ENCODE measurements around the gene BTN3A1.

Gene BTN3A1

DNA sequence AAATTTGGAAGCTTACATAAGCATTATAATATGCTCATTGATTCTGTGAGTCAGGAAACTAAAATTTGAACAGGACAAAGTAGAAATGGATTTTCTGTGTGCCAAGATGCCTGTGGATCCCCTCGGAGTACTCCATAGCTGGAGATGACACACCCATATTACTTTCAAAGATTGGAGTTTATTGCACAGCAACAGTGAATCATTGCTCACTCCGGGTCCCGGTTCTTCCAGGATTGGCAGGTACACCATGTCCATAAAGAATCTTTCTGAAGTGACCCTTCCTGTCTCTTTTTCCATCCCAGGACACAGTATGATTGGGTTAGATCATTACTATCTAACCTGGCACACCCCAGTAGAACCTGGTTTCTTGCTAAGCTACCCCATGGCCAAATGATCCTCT lies 21.8 kb upstream of the BTN3A1 start:
- DNase-seq: no peak

DNA sequence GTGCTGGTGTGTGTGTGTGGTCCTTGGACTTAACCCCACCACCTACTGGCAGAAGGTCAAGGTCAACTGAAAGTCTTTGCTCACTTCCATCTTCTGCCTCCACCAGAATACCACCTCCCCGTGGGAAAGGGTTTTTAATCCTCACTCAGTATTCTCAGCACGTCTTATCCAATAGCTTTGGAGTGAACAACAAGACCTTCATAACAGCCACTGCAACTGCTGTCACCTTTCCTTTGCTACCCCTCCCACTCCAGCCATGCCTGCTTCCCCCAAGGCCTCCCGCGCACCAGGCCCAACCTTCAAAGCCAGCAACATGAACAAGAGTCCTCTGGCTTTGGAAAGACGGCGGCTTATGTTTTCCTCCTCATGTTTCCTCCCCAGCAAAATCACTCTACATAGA lies 20.0 kb upstream of the BTN3A1 start:
- DNase-seq: no peak

DNA sequence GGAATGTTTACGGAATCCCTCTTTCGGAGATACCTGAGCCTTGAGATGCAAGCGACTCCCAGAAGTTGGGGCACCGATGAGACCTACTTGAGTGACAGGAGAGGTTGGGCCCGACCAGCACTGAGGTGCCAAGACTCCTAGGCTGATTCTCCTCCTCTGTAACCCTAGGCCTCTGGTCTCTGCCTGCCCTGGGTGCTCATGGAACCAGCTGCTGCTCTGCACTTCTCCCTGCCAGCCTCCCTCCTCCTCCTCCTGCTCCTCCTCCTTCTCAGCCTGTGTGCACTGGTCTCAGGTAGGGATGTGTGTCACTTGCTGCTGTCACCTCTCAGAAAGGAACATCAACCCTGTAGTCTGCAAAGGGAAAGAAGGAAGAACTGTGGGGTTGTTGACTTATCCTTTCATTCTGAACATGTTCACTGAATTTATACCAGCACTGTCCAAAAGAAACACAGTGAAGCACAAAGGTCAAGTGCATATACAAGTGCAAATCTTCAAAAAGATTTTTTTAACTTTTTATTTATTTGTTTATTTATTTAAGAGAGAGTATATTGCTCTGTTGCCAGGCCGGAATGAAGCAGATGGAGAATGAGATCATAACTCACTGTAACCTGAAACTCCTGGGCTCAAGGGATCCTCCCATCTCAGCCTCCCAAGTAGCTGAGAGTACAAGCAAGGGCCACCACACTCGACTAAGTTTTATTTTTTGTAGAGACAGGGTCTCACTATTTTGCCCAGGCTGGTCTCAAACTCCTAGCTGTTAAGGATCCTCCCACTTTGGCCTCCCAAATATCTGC lies 18.3 kb upstream of the BTN3A1 start:
- no peak for DNase-seq

DNA sequence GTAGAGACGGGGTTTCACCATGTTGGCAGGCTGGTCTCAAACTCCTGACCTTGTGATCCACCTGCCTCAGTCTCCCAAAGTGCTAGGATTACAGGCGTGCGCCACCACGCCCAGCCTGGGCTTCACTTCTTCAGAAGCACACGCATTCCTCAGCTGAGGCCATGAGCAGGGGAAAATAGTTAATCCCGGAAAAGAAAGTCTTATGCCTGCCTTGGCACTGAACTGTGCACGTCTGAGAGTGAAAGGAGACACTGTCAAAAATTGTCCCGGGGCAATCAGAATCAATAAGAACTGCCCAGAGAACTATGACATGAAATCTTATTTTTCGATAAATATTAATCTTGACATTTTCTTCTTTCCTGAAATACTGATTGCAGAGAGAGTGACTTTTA lies 16.3 kb upstream of the BTN3A1 start:
- no peak for DNase-seq

DNA sequence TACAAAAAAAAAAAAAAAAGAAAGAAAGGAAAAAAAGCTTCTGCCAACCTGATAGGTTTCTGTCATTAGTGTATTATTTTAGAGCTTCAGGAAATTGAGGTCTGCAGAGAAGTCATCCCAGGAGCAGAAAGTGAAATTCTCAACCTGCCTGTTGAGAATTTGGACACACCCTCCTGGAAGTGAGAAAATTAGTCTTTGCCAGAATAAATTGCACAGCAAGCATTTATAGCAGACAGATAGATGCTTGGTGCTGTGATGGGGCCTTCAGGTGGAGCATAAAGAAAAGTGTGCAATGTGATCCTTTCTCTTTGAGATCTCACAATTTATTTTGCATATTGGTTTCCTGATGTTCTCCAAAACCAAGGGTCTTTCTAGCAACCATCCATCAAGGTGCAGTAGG lies 14.5 kb upstream of the BTN3A1 start:
- DNase-seq: no peak

DNA sequence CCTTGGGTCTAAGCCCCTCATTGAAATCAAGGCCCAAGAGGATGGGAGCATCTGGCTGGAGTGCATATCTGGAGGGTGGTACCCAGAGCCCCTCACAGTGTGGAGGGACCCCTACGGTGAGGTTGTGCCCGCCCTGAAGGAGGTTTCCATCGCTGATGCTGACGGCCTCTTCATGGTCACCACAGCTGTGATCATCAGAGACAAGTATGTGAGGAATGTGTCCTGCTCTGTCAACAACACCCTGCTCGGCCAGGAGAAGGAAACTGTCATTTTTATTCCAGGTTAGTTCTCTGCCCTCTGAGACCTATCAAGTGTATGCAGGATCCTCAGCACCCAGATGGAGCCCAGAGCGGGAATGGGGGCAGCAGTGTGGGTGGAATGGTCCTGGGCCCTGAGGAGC lies 14.1 kb upstream of the BTN3A1 start:
- DNase-seq: no peak

DNA sequence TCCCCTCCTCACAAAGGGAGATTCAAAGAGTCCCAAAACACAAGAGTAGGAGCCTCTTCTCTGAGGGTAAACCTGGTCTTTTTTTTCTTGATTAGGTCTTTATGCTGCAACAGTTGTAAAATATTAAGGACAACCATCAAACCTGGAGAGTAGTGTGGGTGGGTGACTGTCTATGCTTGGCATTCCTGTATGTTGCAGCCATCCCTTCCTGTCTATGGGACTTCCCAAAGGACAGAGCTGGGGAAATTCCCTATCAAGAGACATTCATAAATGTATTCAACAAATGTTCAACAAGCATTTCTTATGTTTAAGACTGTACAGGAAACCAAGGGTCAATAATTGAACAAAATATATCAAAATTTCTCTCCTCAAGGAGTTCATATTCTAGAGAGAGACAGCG lies 13.6 kb upstream of the BTN3A1 start:
- no peak for DNase-seq

DNA sequence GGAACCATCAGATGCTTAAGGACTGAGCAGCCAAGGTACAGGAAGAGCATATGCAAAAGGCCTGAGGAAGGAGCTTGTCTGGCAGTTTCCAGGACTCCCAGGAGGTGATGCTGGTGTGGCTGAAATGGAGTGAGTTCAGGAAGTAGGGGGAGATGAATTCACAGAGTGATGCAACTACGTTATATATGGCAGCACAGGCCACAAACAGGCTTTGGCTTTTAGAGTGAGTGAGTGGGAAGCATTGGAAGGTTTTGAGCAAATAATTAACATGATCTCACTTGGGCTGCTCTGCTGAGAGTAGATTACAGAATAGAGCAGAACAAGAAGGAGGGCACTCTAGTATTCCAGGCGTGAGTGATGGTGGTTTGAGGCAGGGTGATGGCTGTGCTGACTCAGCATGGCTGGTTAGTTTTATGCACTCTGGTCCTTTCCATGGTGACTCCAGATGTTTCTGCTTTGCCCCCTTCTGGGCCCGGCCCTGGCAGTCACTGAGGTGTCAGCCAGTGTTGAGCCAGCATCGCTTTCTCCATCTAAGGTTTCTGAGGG lies 12.7 kb upstream of the BTN3A1 start:
- no peak for DNase-seq

DNA sequence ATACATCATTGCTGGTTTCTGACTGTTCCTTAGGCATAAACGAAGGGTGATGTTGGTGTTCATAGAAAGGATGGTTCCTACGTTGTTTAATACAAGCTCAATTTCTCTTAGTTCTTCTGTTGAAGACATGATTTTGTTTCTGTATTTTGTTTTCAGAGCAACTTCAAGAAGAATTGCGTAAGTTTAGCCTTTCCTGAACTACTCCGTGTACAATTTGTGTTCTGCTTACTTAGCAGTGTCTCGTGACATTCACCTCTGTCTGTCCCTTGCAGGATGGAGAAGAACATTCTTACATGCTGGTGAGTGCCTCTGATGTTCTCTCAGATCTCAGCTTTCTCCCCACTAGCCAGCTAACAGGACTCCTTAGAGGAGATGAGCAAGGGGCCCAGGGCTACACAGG lies 11.5 kb upstream of the BTN3A1 start:
- no peak for DNase-seq

DNA sequence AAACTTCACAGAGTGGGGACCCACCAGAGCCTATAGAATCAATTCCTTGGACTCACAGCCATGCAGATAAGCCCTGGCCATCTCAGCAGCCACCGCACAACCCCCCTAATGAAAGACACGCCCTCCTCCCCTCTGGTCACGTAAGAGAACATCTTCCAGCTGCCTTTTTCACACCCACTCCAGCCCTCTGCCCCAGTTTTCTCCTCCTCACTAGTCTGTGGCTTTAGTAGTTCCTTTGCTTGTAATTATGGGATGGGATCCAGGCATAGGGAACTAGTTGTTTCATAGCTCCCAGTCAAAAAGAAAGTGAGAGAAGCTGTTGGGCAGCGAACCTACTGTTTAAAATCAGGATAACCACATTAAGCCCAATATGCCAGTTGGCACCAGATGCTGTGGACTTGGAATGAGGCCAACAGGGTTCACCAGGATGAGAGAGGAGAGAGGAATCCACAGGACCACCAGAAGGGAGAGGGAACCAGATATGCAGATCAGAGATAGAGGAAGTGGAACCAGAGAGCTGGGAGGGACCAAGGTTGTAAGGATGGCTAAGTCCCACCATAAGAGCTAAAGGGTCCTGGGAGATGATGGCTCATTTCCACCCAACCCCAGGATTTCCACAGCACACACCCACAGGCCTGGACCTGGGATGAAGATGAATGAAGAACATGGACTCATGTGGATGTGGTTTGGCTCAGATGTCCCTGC lies 9.0 kb upstream of the BTN3A1 start:
- no peak for DNase-seq

DNA sequence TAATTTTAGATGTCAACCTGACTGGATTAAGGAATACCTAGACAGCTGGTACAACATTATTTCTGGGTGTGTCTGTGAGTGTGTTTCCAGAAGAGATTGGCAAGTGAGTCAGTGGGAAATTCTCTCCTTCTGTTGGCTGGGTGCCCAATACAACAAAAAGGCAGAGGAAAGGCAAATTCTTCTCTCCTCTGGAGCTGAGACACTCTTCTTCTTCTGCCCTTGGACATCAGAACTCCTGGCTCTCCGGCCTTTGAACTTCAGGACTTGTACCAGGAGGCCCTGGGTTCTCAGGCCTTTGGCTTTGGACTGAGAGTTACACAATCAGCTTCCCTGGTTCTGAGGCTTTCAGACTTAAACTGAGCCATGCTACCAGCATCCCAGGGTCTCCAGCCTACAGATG lies 7.8 kb upstream of the BTN3A1 start:
- DNase-seq: no peak

DNA sequence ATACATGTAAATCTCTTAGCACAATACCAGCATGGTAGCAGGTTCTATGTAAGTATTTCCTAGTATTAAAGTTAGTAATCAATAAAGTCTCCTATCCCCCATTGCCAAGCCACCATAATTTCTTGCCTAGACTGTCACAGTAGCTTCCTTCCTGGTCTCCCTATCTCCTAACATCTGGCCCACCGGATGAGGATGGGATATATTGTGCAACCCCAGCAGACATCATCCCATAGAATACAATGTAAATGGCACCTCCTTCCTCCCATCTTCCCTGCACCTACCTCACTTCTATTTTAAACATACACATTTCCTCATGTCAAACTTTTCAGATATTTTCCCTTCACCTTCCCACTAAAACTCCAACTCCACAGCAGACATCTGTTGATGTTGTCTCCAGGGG lies 3.5 kb upstream of the BTN3A1 start:
- DNase-seq: no peak

DNA sequence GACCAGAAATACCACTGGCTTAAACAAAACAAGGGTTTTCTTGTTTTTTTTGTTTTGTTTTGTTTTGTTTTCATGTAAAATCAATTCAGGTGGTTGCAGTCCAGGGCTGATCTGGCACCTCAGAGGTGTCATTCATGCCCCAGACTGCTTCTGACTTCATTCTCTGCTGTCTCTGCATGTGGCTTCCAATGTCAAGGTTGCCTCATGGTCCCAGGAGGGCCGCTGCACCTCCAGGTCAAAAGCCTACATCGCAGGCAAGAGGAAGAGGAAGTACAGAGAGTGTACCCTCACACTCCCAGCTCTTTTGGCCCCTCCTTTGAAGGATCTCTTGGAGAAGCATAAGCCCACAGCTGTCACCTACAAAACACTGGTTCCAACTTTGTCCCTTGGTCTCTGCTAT lies 1.4 kb upstream of the BTN3A1 start:
- DNase-seq: no peak

DNA sequence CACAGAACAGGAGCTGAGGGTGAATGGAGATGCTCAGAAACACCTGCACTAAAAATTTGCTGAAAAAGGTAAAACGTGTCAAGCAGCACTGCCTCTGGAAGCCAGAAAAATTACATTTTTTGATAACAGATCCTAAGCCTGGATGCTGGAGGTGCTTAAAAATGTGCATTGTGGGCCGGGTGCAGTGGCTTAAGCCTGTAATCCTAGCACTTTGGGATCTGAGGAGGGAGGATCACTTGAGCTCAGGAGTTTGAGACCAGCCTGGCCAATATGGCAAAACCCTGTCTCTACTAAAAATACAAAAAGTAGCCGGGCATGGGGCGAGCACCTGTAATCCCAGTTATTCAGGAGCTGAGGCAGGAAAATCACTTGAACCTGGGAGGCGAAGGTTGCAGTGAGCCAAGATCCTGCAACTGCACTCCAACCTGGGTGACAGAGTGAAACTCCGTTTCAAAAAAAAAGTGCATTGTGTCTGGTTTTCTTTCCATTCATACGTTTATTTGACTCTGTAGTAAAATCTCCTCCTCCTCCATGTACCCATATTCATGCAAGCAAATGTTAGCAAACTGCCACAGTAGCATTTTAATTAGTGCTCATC lies 587 bp upstream of the BTN3A1 start:
- no peak for DNase-seq

DNA sequence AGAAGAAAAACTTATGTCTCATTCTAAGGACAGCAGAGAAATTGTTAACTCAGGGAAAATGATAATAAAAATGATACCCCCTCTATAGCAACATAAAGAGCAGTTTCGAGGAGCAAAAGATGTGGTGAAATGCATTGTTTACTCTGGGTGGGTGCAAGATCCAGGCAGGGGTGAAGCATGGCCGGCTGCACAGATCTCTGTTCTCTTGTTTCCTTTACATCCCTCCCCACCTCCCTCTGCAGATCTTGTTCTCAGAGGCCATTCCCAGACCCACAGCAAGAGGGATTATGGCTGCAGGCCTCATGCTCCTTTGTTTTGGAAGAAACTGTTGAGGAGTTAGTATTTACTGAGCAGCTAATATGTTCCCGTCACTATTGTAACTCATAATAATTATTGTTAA lies 1.8 kb downstream of the BTN3A1 start:
- DNase-seq: no peak

DNA sequence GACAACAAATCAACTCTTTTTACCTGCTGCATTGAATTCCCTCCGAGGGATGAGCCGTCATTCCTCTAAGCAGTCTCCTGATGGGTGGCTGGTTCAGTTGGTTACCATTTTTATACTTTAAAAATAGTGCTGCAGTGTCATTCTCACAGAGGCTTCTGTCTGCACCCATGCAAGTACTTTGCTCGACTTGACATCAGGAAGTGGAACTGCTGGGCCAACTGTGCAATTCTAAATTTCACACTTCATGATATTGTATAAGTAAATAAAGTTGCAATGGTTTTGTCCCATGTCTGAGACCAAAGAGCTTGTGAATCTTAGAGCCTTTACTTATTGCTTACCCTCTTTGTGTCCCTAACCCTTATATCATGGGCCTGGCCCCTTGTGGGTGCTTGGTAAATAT lies 2.5 kb downstream of the BTN3A1 start:
- peak; percentile 10 for DNase-seq

DNA sequence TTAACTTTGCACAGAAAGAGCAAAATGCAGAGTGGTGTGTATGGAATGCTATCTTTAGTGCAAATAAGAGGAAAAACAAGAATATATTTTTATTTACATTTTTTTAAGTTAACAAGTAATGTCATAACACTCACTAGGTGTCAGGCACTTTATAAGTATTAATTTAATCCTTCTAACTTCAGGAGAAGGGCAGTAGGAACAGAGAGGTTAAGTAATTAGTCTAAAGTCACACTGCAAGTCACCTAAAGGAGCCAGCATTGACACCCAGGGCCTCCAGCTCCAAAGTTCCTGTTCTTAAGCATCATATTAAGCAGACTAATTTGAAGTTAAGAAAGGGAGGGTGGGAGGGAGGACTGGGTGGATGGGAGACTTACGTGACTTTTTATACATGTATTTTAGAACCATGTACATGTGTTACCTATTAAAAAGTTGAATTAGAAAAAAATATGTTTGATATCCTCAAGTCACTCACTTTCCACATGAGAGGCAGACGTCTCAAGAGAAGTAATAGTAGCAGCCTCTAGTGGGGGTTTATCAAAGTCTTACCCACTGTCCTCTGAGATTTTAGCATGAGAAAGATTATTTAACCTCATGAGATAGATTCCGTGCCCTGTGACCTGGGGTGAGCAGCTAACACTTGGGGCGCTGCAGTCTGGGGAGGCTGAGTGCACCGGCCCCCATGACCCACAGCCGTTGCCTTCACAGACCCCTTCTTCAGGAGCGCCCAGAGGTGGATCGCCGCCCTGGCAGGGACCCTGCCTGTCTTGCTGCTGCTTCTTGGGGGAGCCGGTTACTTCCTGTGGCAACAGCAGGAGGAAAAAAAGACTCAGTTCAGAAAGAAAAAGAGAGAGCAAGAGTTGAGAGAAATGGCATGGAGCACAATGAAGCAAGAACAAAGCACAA lies 7.0 kb downstream of the BTN3A1 start:
- DNase-seq: no peak

DNA sequence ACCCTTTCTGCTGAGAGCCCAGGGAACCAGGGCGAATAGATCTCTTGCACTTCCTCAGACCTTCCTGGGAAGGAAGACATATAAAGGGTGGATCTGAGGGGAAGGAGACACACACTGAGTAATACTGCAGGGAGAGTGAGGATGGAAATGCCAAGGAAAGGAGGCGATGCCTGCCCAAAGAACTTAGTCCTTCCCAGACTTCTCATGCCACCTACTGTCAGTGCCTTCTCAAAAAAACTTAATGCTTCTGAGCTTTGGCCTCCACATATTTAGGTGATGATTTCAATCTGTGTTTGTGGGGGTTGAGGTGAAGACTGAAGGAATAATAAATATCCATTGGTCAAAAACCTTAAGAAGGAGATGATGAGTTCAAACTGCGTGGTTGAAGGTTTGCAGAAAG lies 9.7 kb downstream of the BTN3A1 start:
- DNase-seq: no peak

DNA sequence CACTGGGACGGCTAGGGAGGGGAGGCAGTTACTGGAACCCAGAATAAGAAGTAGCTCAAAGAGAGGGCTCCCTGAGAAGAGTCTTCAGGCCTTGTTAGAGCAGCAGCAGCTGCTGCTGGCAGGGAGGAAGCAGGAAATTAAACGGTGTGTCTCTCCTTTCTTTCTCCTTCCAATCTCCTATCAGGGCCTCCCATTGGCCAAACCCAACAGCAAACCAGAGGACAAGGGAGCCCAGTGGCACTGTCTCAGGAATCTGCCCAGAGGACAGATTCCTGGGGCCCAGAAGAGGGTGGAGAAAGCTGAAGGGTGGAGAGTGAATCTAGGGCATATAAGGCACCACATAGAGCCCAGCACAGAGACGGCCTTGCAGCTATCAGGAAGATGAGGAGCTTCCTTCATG lies 10.2 kb downstream of the BTN3A1 start:
- DNase-seq: no peak

DNA sequence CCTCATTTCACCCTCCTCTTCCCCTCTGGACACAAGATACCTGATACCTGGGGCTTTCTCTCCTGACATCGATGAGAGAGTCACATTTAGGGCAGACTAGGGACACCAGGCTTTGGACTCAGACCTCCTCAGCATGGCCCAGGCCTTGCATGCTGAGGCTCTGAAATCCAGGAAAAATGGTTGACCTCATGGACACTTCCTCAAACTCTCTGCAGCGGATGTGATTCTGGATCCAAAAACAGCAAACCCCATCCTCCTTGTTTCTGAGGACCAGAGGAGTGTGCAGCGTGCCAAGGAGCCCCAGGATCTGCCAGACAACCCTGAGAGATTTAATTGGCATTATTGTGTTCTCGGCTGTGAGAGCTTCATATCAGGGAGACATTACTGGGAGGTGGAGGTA lies 10.9 kb downstream of the BTN3A1 start:
- no peak for DNase-seq

DNA sequence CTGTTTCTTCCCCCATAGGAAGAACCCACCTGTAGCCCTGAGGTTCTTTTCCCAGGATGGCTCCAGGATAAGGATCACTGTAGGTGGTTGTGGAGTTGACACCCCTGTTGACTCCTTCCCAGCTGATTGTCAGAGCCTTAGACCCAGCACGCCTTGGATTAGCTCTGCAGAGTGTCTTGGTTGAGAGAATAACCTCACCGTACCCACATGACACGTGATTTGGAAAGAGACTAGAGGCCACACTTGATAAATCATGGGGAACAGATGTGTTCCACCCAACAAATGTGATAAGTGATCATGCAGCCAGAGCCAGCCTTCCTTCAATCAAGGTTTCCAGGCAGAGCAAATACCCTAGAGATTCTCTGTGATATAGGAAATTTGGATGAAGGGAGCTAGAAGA lies 12.2 kb downstream of the BTN3A1 start:
- DNase-seq: no peak

DNA sequence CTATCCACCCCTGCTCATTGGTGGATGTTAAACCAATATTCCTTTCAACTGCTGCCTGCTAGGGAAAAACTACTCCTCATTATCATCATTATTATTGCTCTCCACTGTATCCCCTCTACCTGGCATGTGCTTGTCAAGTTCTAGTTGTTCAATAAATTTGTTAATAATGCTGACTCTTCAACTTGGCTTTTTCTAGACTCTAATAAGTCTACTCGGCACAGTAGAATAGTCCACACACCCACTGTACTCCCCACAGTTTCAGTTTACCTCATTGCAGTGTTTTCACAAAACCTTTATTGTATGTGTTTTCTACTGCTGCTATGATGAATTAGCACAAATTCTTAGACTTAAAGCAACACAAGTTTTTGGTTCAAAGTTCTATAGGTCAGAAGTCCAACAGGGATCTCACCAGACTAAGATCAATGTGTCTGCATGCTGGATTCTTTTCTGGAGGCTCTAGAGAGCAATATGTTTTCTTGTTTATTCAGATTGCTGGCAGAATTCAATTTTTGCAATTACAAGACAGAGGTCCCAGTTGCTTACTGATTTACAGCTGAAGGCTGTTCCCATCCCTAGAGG lies 13.1 kb downstream of the BTN3A1 start:
- DNase-seq: no peak

DNA sequence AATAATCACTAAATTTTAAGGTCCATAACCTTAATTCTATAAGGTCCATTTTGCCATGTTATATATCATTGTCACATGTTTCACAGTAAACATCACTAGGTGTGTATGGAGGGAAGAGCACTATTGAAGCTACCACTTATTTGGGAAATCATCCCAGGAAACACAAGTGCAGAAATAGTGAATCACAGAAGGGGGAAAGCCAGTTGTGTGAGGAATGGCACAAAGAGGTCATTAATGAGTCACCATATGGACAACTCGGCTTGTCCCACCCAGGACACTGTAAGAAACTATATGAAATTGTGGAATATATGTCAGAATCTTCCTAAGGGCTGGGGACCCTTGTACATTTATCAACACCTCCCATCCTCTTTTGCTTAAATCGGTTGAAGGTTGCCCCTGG lies 13.7 kb downstream of the BTN3A1 start:
- DNase-seq: no peak

Measured in CD4-positive, alpha-beta T cell treated with Interleukin-4 for 4 hours (primary cell).